ENCODE measurements around the gene ADARB1. TPM values are rescaled to one million over a fixed set of nuclear protein-coding genes. Genes with fewer than 3 reads are reported as not detected.

The ADARB1 gene
- total RNA-seq, 1 donor: 2.1 TPM

GRCh38 chr21:45040157-45040711, 34.1 kb upstream of the ADARB1 start:
- no peak for TF ChIP-seq CTCF (IDR thresholded peaks at IDR 0.05; ENCODE audit: insufficient read depth, low read length)
- no peak for DNase-seq (ENCODE audit: low read depth)

GRCh38 chr21:45040739-45041138, 33.6 kb upstream of the ADARB1 start:
- no peak for TF ChIP-seq CTCF (IDR thresholded peaks at IDR 0.05; ENCODE audit: insufficient read depth, low read length)
- H3K4me3 ChIP-seq (ENCODE audit: low read depth, low read length): no peak overlapping the region
- DNase-seq (ENCODE audit: low read depth): no peak

More at GRCh38 chr21:45040157-45040711, 34.1 kb upstream of the ADARB1 start:
- H3K4me3 ChIP-seq (ENCODE audit: low read depth, low read length): no peak overlapping the region

GRCh38 chr21:45041351-45041805, 33.0 kb upstream of the ADARB1 start:
- TF ChIP-seq CTCF (IDR thresholded peaks at IDR 0.05; ENCODE audit: insufficient read depth, low read length): no peak
- no peak overlapping the region for H3K4me3 ChIP-seq (ENCODE audit: low read depth, low read length)
- DNase-seq (ENCODE audit: low read depth): peak; percentile 80

GRCh38 chr21:45041984-45042663, 32.3 kb upstream of the ADARB1 start:
- TF ChIP-seq CTCF (IDR thresholded peaks at IDR 0.05; ENCODE audit: insufficient read depth, low read length): no peak
- H3K4me3 ChIP-seq (ENCODE audit: low read depth, low read length): no peak overlapping the region
- no peak for DNase-seq (ENCODE audit: low read depth)

- no peak for TF ChIP-seq CTCF (IDR thresholded peaks at IDR 0.05; ENCODE audit: insufficient read depth, low read length)
- no peak for DNase-seq (ENCODE audit: low read depth)
- no peak overlapping the region for H3K4me3 ChIP-seq (ENCODE audit: low read depth, low read length)
Observed at GRCh38 chr21:45042664-45043161, 31.7 kb upstream of the ADARB1 start.

GRCh38 chr21:45043541-45044020, 30.8 kb upstream of the ADARB1 start:
- no peak for TF ChIP-seq CTCF (IDR thresholded peaks at IDR 0.05; ENCODE audit: insufficient read depth, low read length)
- DNase-seq (ENCODE audit: low read depth): no peak
- H3K4me3 ChIP-seq (ENCODE audit: low read depth, low read length): no peak overlapping the region
